SK-N-SH (cell line): ENCODE data around the gene SCD5. TPM values are rescaled to one million over a fixed set of nuclear protein-coding genes. Genes with fewer than 3 reads are reported as not detected.

Source experiments
- CTCF ChIA-PET: fragments of 300-600, 350-600 bp; formaldehyde crosslinking; extraction: SDS; loops from one replicate; lab custom pipeline; 2021; lab: Yijun Ruan, JAX
- POLR2A ChIA-PET: fragments of 350-600 bp; sonication (Branson Sonifier 250); formaldehyde crosslinking; extraction: SDS; loops from one replicate; lab custom pipeline; 2020; ENCODE audit warnings: antibody characterized with exemption, inconsistent platforms; lab: Yijun Ruan, JAX
- DNase-seq: peaks from one replicate; pipeline ENCODE4 v3.0.0; 2012
- H2AFZ ChIP-seq: fragments of 200-600 bp; sonication (generic); 2 replicates; pipeline ENCODE4 v1.8.1; 2016; ENCODE audit warnings: antibody characterized with exemption, mild to moderate bottlenecking, low read depth
- H3F3A ChIP-seq: fragments of 200-600 bp; sonication (generic); replicated peaks from 2 replicates; pipeline ENCODE3; 2016; ENCODE audit warnings: antibody characterized with exemption, mild to moderate bottlenecking; ENCODE audit not compliant: insufficient read depth
- H3K27ac ChIP-seq, 2 experiments: fragments of 200-500 bp in 1 of 2; fragments of 200-600 bp in 1 of 2; sonication (Bioruptor generic) in 1 of 2; sonication (generic), shearing (Covaris generic) in 1 of 2; 2 replicates each; pipeline versions ENCODE4 v1.5.1 to v1.6.1; 2014 to 2016; ENCODE audit warnings: low read depth in 2 of 2, inconsistent platforms in 1 of 2, low read length in 1 of 2, mild to moderate bottlenecking in 1 of 2, mixed read lengths in 1 of 2
- H3K27me3 ChIP-seq: fragments of 200-600 bp; sonication (generic), shearing (Covaris generic); 2 replicates; pipeline ENCODE4 v1.6.1; 2016; ENCODE audit warnings: mixed run types; ENCODE audit not compliant: insufficient read depth
- H3K36me3 ChIP-seq, 2 experiments: fragments of 200-500 bp in 1 of 2; fragments of 200-600 bp in 1 of 2; sonication (Bioruptor generic) in 1 of 2; sonication (generic) in 1 of 2; replicated peaks in 1 of 2; 2 replicates each; pipeline versions ENCODE3 to v1.5.1; 2014 to 2016; ENCODE audit warnings: low read length in 1 of 2, mild to moderate bottlenecking in 1 of 2; ENCODE audit not compliant: insufficient read depth in 2 of 2, control insufficient read depth in 1 of 2
- H3K4me1 ChIP-seq, 2 experiments: fragments of 200-500 bp in 1 of 2; fragments of 200-600 bp in 1 of 2; sonication (Bioruptor generic) in 1 of 2; sonication (generic), shearing (Covaris generic) in 1 of 2; 2 replicates each; pipeline versions ENCODE4 v1.5.1 to v1.6.1; 2014 to 2016; ENCODE audit warnings: low read depth in 1 of 2, low read length in 1 of 2, mixed run types in 1 of 2; ENCODE audit not compliant: insufficient read depth in 2 of 2, control insufficient read depth in 1 of 2
- H3K4me2 ChIP-seq: fragments of 200-600 bp; sonication (generic), shearing (Covaris generic); 2 replicates; pipeline ENCODE4 v1.6.1; 2017; ENCODE audit warnings: mixed run types
- H3K4me3 ChIP-seq, 2 experiments: fragments of 200-500 bp in 1 of 2; fragments of 200-600 bp in 1 of 2; sonication (Bioruptor generic) in 1 of 2; sonication (generic), shearing (Covaris generic) in 1 of 2; 2 replicates each; pipeline versions ENCODE4 v1.5.1 to v1.8.1; 2014 to 2016; ENCODE audit warnings: low read depth in 2 of 2, inconsistent platforms in 1 of 2, low read length in 1 of 2, mild to moderate bottlenecking in 1 of 2, mixed read lengths in 1 of 2, moderate library complexity in 1 of 2
- H3K79me2 ChIP-seq: fragments of 200-600 bp; sonication (generic); 2 replicates; pipeline ENCODE4 v1.8.1; 2017; ENCODE audit warnings: mild to moderate bottlenecking; ENCODE audit not compliant: insufficient read depth
- H3K9ac ChIP-seq: fragments of 200-600 bp; sonication (generic); 2 replicates; pipeline ENCODE4 v1.6.1; 2017; ENCODE audit warnings: mixed run types
- H3K9me2 ChIP-seq: fragments of 200-600 bp; sonication (generic); 2 replicates; pipeline ENCODE4 v1.6.1; 2017; ENCODE audit warnings: mixed run types
- H3K9me3 ChIP-seq: fragments of 200-600 bp; sonication (generic); 2 replicates; pipeline ENCODE4 v1.6.1; 2017; ENCODE audit warnings: mixed run types, mild to moderate bottlenecking, moderate library complexity
- H4K20me1 ChIP-seq: fragments of 200-600 bp; sonication (generic); 2 replicates; pipeline ENCODE4 v1.6.1; 2017; ENCODE audit warnings: mild to moderate bottlenecking, mixed run types; ENCODE audit not compliant: insufficient read depth
- ELF1 ChIP-seq: IDR thresholded peaks from 2 replicates; pipeline ENCODE4 v1.4.0; 2012
- EP300 ChIP-seq, 2 experiments: IDR thresholded peaks; 2 replicates each; pipeline versions ENCODE4 v1.4.0 to v1.6.1; 2012; ENCODE audit warnings: borderline replicate concordance in 1 of 2, low read depth in 1 of 2, low read length in 1 of 2
- FOSL2 ChIP-seq: IDR thresholded peaks from 2 replicates; pipeline ENCODE4 v1.4.0; 2012; ENCODE audit warnings: low read depth, mild to moderate bottlenecking, moderate library complexity, borderline replicate concordance
- FOXJ3 ChIP-seq: sonication (generic); formaldehyde crosslinking; IDR thresholded peaks from 2 replicates; pipeline ENCODE4 v1.5.1; 2020; ENCODE audit warnings: mild to moderate bottlenecking, missing genetic modification reagents
- GABPA ChIP-seq: IDR thresholded peaks from 2 replicates; pipeline ENCODE4 v1.4.0; 2012; ENCODE audit warnings: low read depth, mild to moderate bottlenecking
- IRF3 ChIP-seq: fragments of 150-350 bp; IDR thresholded peaks from 2 replicates; pipeline ENCODE4 v1.6.1; 2016; ENCODE audit warnings: mild to moderate bottlenecking, low read depth, low read length
- JUND ChIP-seq: IDR thresholded peaks from 2 replicates; pipeline ENCODE4 v1.4.0; 2012
- MXI1 ChIP-seq: IDR thresholded peaks from 2 replicates; pipeline ENCODE4 v1.6.1; 2012; ENCODE audit warnings: mild to moderate bottlenecking, low read depth, low read length, improper control_type of control experiment
- NRF1 ChIP-seq: IDR thresholded peaks from 2 replicates; pipeline ENCODE4 v1.6.1; 2012; ENCODE audit warnings: low read depth, mild to moderate bottlenecking, low read length
- RAD21 ChIP-seq: IDR thresholded peaks from 2 replicates; pipeline ENCODE4 v1.6.1; 2012; ENCODE audit warnings: mild to moderate bottlenecking, low read length
- REST ChIP-seq: IDR thresholded peaks from 2 replicates; pipeline ENCODE4 v1.6.1; 2012; ENCODE audit warnings: mild to moderate bottlenecking, low read depth, low read length, moderate library complexity
- RFX5 ChIP-seq: IDR thresholded peaks from 2 replicates; pipeline ENCODE4 v1.6.1; 2012; ENCODE audit warnings: mild to moderate bottlenecking, improper control_type of control experiment, low read length
- RXRA ChIP-seq: IDR thresholded peaks from 2 replicates; pipeline ENCODE4 v1.4.0; 2012; ENCODE audit warnings: low read depth, mild to moderate bottlenecking, borderline replicate concordance
- SIN3A ChIP-seq: IDR thresholded peaks from 2 replicates; pipeline ENCODE4 v1.6.1; 2012; ENCODE audit warnings: low read depth, mild to moderate bottlenecking, low read length, moderate library complexity, borderline replicate concordance
- SMC3 ChIP-seq: IDR thresholded peaks from 2 replicates; pipeline ENCODE4 v1.6.1; 2012; ENCODE audit warnings: low read depth, low read length, improper control_type of control experiment
- ZBTB33 ChIP-seq: IDR thresholded peaks from 2 replicates; pipeline ENCODE4 v1.4.0; 2012; ENCODE audit warnings: low read depth, borderline replicate concordance
- WGBS: methylation state at CpG from one replicate; pipeline ENCODE4 v1.1.6; 2017; ENCODE audit warnings: low lambda C conversion rate; 5-methylcytosine and 5-hydroxymethylcytosine counted together
- polyA plus RNA-seq, 3 experiments: library from polyadenylated mRNA; depleted of rRNA; stranded (reverse); fragments of >200 nt; gene quantifications; 2 replicates each; pipeline ENCODE4 v1.2.3, GENCODE V29; 2012

SCD5 gene
- polyA plus RNA-seq, 1 of the 3 experiments (the other 2 are of a cell fraction): 23.7 TPM

- Histone ChIP-seq H4K20me1 (no peaks in the 10 kb centered on the region; the same call in 1 of the 2 replicates), H3K9ac (no peak overlapping the region), H3K9me2 (no peaks in the 10 kb centered on the region), H3K4me3 (no peak overlapping the region), H3K36me3 (no peaks in the 10 kb centered on the region), H3K9me3 (no peaks in the 10 kb centered on the region), H3K27me3 (no peaks in the 10 kb centered on the region), H3K79me2 (peaks cover 76% of the 10 kb centered on the region), H2AFZ (no peak overlapping the region), H3K4me2 (no peak overlapping the region), H3K4me1 (peaks cover 30 to 35% of the 10 kb centered on the region in 2 experiments), H3F3A (peaks cover 28% of the 10 kb centered on the region), H3K27ac (no peak overlapping the region)
- WGBS: 88% methylated on average over 5 of the region's 5 CpGs
- TF ChIP-seq RXRA (no peak), RAD21 (no peak), REST (no peak), RFX5 (no peak), ELF1 (no peak), SIN3A (no peak), IRF3 (no peak), FOXJ3 (CRISPR knock-in tag) (no peak), SMC3 (no peak), GABPA (no peak), ZBTB33 (no peak), FOSL2 (no peak), MXI1 (no peak), NRF1 (no peak), JUND (no peak), EP300 (IDR thresholded peaks at IDR 0.05; ENCODE audit: borderline replicate concordance in 1 of 2, low read depth in 1 of 2, low read length in 1 of 2) (no peak)
- POLR2A ChIA-PET: no interaction called here
- no peak for DNase-seq
- CTCF ChIA-PET: interaction anchor here (1.0 to 1.3 kb wide), 2 partner anchors 10 to 61 kb away, joined by 3 to 5 read pairs; no protein-coding TSS in a partner anchor
Observed at GRCh38 chr4:82782626-82783345, 15.8 kb downstream of the SCD5 start.
